ENCODE data around the gene LMBRD2.

The LMBRD2 gene

DNA sequence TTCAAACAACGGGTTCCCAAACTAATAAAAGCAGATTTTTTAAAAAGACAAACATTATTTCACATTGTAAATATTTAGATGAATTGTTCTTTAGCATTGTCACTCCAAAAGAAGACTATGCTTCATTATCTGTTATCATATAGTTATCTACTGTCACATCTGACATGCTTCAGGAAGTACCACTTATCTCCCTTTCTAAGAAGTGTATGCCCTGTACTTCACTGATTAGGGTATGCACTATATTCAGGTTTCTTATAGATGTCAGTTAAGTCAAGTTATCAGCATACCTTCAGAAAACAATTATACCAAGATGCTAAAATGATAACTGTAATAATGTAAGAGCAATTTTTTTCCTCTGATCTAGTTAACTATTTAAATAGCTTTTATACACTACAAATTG lies 40.4 kb downstream of the LMBRD2 start:
- TF ChIP-seq, protein P1, sequence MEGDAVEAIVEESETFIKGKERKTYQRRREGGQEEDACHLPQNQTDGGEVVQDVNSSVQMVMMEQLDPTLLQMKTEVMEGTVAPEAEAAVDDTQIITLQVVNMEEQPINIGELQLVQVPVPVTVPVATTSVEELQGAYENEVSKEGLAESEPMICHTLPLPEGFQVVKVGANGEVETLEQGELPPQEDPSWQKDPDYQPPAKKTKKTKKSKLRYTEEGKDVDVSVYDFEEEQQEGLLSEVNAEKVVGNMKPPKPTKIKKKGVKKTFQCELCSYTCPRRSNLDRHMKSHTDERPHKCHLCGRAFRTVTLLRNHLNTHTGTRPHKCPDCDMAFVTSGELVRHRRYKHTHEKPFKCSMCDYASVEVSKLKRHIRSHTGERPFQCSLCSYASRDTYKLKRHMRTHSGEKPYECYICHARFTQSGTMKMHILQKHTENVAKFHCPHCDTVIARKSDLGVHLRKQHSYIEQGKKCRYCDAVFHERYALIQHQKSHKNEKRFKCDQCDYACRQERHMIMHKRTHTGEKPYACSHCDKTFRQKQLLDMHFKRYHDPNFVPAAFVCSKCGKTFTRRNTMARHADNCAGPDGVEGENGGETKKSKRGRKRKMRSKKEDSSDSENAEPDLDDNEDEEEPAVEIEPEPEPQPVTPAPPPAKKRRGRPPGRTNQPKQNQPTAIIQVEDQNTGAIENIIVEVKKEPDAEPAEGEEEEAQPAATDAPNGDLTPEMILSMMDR (IDR thresholded peaks at IDR 0.05; ENCODE audit: low read depth, low read length, missing control alignments) = no peak
- no peak for DNase-seq (ENCODE audit: extremely low read depth, low read depth)
- H3K4me3 ChIP-seq (replicated peaks; ENCODE audit: low read depth, low read length) = no peak overlapping the region

DNA sequence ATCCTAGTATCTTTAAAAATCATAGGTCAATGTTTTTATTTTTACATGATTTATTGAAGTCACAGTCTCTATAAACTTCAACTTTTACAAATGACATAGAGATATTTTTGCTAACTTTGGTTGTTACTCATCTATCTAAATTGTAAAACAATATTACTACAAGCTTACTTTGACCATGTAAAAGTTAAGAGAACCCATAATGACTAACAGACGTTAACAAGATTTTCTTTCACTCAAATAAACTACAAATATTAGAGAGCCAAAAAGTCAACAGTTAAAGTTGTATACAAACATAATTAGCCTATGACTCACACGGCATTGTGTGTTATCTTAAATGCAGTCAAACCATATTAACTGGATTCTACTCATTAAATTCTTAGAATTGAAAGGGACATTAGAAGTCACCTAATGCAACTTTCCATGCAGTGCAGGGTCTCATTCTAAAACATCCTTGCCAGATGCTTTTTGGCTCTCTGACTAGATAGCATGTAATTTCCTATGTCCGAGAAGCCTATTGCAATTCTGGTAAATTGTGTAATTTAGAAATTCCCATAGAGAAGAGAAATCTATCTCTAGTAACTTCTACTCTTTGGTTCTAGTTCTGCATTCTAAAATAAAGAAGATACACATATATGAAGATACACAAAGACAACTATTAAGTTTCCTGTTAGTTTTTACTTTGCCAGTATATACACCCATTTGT lies 42.8 kb downstream of the LMBRD2 start:
- TF ChIP-seq, protein P1 (IDR thresholded peaks at IDR 0.05; ENCODE audit: low read depth, low read length, missing control alignments) = no peak
- H3K4me3 ChIP-seq (replicated peaks; ENCODE audit: low read depth, low read length) = no peak overlapping the region
- no peak for DNase-seq (ENCODE audit: extremely low read depth, low read depth)

DNA sequence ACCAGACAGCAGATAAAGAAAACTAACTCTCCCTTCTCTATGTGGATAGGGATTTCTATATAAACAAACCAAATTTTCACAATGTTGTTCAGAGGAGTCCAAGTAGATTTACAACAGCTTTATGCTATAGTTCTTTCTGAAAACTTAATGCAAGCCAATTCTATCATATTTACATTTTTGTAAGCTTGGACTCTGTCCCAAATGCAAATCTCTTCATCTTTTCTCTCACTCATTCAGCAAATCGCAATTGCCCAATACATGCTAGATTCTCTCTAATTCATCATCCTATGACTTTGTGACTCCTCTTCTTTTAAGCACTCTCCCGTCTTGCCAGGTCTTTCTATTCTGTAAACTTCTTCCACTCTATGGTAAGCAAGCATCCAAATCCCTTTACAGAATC lies 45.9 kb downstream of the LMBRD2 start:
- H3K4me3 ChIP-seq (replicated peaks; ENCODE audit: low read depth, low read length) = no peak overlapping the region
- TF ChIP-seq, protein P1 (IDR thresholded peaks at IDR 0.05; ENCODE audit: low read depth, low read length, missing control alignments) = no peak
- DNase-seq (ENCODE audit: extremely low read depth, low read depth) = no peak

DNA sequence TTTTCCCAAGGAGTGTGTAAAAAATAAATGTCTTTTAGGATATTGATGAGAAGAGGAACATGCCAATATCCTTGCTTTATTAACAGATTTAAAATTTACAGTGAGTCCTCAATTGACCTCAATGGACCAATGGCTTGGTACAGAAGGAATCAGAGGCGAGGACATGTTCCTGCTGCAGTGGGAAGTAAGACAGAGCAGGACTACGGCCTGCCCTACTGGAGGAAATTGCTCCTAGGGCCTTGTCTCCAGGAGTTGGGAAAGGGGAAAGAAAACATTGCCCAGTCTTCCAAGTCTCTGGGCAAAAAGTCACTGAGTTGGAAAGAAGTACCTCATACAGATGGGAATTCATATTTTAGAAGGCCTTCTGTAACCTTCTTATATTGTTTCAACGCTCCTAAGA lies 51.9 kb downstream of the LMBRD2 start:
- no peak overlapping the region for H3K4me3 ChIP-seq (replicated peaks; ENCODE audit: low read depth, low read length)
- DNase-seq (ENCODE audit: extremely low read depth, low read depth) = no peak
- TF ChIP-seq, protein P1 (IDR thresholded peaks at IDR 0.05; ENCODE audit: low read depth, low read length, missing control alignments) = no peak

DNA sequence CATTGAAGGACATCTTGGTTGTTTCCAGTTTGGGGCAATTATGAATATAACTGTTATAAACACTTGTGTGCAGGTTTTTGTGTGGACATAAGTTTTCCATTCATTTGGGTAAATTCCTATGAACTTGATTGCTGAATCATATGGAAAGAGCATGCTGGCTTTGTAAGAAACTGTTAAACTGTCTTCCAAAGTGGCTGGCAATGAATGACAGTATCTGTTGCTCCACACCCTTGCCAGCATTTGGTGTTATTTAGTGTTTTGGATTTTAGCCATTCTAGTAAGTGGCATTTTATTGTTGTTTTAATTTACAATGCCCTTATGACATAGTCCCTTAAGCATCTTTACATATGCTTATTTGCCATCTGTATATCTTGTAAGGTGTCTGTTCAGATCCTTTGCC lies 55.2 kb downstream of the LMBRD2 start:
- TF ChIP-seq, protein P1 (IDR thresholded peaks at IDR 0.05; ENCODE audit: low read depth, low read length, missing control alignments) = no peak

DNA sequence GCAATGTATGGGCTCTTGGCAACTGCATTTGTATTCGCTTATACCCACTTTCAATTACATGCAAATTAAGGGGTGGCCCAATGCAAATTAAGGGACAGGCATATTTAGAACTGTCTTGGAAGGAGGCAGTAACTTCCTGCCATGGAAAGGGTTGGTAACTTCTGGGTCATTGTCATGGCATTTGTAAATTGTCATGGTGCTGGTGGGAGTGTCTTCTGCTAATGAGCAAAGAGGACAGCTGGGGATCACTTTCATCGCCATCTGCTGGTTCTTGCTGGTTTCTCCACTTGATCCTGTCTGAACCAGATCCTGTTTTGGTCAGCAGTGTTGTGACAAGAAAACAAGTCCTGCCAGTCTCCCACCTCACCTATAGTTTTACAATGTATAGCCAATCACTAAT lies 61.7 kb downstream of the LMBRD2 start:
- no peak overlapping the region for H3K4me3 ChIP-seq (replicated peaks; ENCODE audit: low read depth, low read length)
- DNase-seq (ENCODE audit: extremely low read depth, low read depth) = peak; percentile 36
- TF ChIP-seq, protein P1 (IDR thresholded peaks at IDR 0.05; ENCODE audit: low read depth, low read length, missing control alignments) = peak; percentile 43

More for the DNA sequence above, 55.2 kb downstream of the LMBRD2 start:
- no peak overlapping the region for H3K4me3 ChIP-seq (replicated peaks; ENCODE audit: low read depth, low read length)
- no peak for DNase-seq (ENCODE audit: extremely low read depth, low read depth)
